ENCODE measurements around the gene FCHSD2.

- TF ChIP-seq EZH2 (IDR thresholded peaks at IDR 0.05; ENCODE audit: borderline replicate concordance, low read length), result no peak
- TF ChIP-seq, protein P1, sequence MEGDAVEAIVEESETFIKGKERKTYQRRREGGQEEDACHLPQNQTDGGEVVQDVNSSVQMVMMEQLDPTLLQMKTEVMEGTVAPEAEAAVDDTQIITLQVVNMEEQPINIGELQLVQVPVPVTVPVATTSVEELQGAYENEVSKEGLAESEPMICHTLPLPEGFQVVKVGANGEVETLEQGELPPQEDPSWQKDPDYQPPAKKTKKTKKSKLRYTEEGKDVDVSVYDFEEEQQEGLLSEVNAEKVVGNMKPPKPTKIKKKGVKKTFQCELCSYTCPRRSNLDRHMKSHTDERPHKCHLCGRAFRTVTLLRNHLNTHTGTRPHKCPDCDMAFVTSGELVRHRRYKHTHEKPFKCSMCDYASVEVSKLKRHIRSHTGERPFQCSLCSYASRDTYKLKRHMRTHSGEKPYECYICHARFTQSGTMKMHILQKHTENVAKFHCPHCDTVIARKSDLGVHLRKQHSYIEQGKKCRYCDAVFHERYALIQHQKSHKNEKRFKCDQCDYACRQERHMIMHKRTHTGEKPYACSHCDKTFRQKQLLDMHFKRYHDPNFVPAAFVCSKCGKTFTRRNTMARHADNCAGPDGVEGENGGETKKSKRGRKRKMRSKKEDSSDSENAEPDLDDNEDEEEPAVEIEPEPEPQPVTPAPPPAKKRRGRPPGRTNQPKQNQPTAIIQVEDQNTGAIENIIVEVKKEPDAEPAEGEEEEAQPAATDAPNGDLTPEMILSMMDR (IDR thresholded peaks at IDR 0.05; ENCODE audit: low read length), result no peak
Observed at GRCh38 chr11:72998676-72999075, 143.4 kb downstream of the FCHSD2 start.

All from OCI-LY1 (cell line).